ENCODE data around the gene SEPTIN6.
A peak's percentile ranks its signal among the peaks of the same experiment; 100 is the strongest.

The SEPTIN6 gene

DNA sequence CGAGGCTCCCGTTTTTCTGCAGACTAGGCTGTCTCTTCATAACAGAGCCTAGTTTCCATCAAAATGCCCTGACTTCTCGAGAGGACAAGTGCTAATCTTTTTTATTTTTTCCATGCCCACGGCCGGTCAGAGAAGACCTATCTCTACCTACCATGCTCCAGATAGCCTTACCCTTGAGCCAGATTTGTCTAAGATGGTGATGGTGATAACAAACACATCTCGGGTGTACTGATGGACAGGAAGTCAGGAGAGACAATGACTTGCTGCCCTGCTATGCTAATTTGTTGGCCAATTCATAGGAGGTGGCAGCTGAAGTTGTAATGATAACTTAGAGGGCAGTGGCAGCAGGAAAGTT lies 44.6 kb downstream of the SEPTIN6 start:
- H3K79me2 ChIP-seq (ENCODE audit: low read length): peaks cover 23% of the 10 kb centered on the region
- peaks cover 59% of the 10 kb centered on the region for H3K36me3 ChIP-seq (replicated peaks; ENCODE audit: low read depth, low read length)
- peak overlapping the region; percentile 35; the same call in 1 of the 2 replicates for H3K4me3 ChIP-seq (ENCODE audit: low read length)
- H3K9me3 ChIP-seq (ENCODE audit: insufficient read depth, low read length): no peaks in the 10 kb centered on the region
- H3K4me2 ChIP-seq (ENCODE audit: low read length): peak overlapping the region; percentile 60
- H3K27me3 ChIP-seq (ENCODE audit: low read depth, low read length): no peaks in the 10 kb centered on the region
- peak overlapping the region; percentile 60 for H3K9ac ChIP-seq (ENCODE audit: low read length)
- TF ChIP-seq EZH2phosphoT487 (IDR thresholded peaks at IDR 0.05; ENCODE audit: low read depth): no peak
- TF ChIP-seq, protein P1, sequence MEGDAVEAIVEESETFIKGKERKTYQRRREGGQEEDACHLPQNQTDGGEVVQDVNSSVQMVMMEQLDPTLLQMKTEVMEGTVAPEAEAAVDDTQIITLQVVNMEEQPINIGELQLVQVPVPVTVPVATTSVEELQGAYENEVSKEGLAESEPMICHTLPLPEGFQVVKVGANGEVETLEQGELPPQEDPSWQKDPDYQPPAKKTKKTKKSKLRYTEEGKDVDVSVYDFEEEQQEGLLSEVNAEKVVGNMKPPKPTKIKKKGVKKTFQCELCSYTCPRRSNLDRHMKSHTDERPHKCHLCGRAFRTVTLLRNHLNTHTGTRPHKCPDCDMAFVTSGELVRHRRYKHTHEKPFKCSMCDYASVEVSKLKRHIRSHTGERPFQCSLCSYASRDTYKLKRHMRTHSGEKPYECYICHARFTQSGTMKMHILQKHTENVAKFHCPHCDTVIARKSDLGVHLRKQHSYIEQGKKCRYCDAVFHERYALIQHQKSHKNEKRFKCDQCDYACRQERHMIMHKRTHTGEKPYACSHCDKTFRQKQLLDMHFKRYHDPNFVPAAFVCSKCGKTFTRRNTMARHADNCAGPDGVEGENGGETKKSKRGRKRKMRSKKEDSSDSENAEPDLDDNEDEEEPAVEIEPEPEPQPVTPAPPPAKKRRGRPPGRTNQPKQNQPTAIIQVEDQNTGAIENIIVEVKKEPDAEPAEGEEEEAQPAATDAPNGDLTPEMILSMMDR (IDR thresholded peaks at IDR 0.05; ENCODE audit: low read depth, low read length): no peak
- peaks cover 52% of the 10 kb centered on the region for H3K4me1 ChIP-seq (ENCODE audit: low read length)
- H3K27ac ChIP-seq (ENCODE audit: low read length): peak overlapping the region; percentile 99
- no peaks in the 10 kb centered on the region; the same call in 1 of the 2 replicates for H4K20me1 ChIP-seq (ENCODE audit: insufficient read depth, low read length)
- H2AFZ ChIP-seq (ENCODE audit: low read depth, low read length): no peak overlapping the region

- Histone ChIP-seq H3K79me2 (ENCODE audit: low read length) (peaks cover 23% of the 10 kb centered on the region), H3K9me3 (ENCODE audit: insufficient read depth, low read length) (no peaks in the 10 kb centered on the region), H3K27me3 (ENCODE audit: low read depth, low read length) (no peaks in the 10 kb centered on the region), H3K4me1 (ENCODE audit: low read length) (peaks cover 52% of the 10 kb centered on the region), H3K9ac (ENCODE audit: low read length) (peak overlapping the region; percentile 60), H3K4me3 (ENCODE audit: low read length) (peak overlapping the region; percentile 35; the same call in 1 of the 2 replicates), H3K4me2 (ENCODE audit: low read length) (peak overlapping the region; percentile 60), H3K27ac (ENCODE audit: low read length) (peak overlapping the region; percentile 99), H4K20me1 (ENCODE audit: insufficient read depth, low read length) (no peaks in the 10 kb centered on the region; the same call in 1 of the 2 replicates), H2AFZ (ENCODE audit: low read depth, low read length) (no peak overlapping the region), H3K36me3 (replicated peaks; ENCODE audit: low read depth, low read length) (peaks cover 59% of the 10 kb centered on the region)
- TF ChIP-seq EZH2phosphoT487 (IDR thresholded peaks at IDR 0.05; ENCODE audit: low read depth): no peak
- TF ChIP-seq, protein P1 (IDR thresholded peaks at IDR 0.05; ENCODE audit: low read depth, low read length): no peak
These were observed 45.2 kb downstream of the SEPTIN6 start for GRCh38 chrX:119647552-119648420.

DNA sequence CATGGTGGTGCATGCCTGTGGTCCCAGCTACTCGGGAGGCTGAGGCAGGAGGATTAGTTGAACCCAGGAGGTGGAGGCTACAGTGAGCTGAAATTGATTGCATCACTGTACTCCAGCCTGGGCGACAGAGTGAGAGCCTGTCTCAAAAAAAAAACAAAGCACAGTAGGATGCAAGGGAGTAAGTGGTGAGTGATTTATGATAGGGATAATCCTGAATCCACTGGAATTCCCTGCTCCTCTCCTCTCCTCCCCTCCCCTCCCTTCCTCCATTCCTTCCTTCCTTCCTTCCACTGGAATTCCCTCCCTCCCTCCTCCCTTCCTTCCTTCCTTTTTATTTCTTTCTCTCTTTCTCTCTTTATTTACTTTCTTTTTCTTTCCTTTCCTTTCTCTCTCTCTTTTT lies 45.9 kb downstream of the SEPTIN6 start:
- Histone ChIP-seq H3K4me2 (ENCODE audit: low read length) (peak overlapping the region; percentile 51), H2AFZ (ENCODE audit: low read depth, low read length) (no peak overlapping the region), H3K4me3 (ENCODE audit: low read length) (peak overlapping the region; percentile 34; the same call in 1 of the 2 replicates), H4K20me1 (ENCODE audit: insufficient read depth, low read length) (no peaks in the 10 kb centered on the region; the same call in 1 of the 2 replicates), H3K27ac (ENCODE audit: low read length) (peak overlapping the region; percentile 99), H3K4me1 (ENCODE audit: low read length) (peaks cover 52% of the 10 kb centered on the region), H3K79me2 (ENCODE audit: low read length) (peaks cover 23% of the 10 kb centered on the region), H3K36me3 (replicated peaks; ENCODE audit: low read depth, low read length) (peaks cover 57% of the 10 kb centered on the region), H3K9ac (ENCODE audit: low read length) (peak overlapping the region; percentile 34; the same call in 1 of the 2 replicates), H3K27me3 (ENCODE audit: low read depth, low read length) (no peaks in the 10 kb centered on the region), H3K9me3 (ENCODE audit: insufficient read depth, low read length) (no peaks in the 10 kb centered on the region)
- TF ChIP-seq, protein P1 (IDR thresholded peaks at IDR 0.05; ENCODE audit: low read depth, low read length): no peak
- TF ChIP-seq EZH2phosphoT487 (IDR thresholded peaks at IDR 0.05; ENCODE audit: low read depth): no peak

GRCh38 chrX:119646515-119646914 lies 46.5 kb downstream of the SEPTIN6 start:
- H3K36me3 ChIP-seq (replicated peaks; ENCODE audit: low read depth, low read length): peaks cover 60% of the 10 kb centered on the region
- H3K27ac ChIP-seq (ENCODE audit: low read length): peak overlapping the region; percentile 99
- no peaks in the 10 kb centered on the region; the same call in 1 of the 2 replicates for H4K20me1 ChIP-seq (ENCODE audit: insufficient read depth, low read length)
- peaks cover 23% of the 10 kb centered on the region for H3K79me2 ChIP-seq (ENCODE audit: low read length)
- no peaks in the 10 kb centered on the region for H3K9me3 ChIP-seq (ENCODE audit: insufficient read depth, low read length)
- H3K9ac ChIP-seq (ENCODE audit: low read length): peak overlapping the region; percentile 34; the same call in 1 of the 2 replicates
- H3K4me2 ChIP-seq (ENCODE audit: low read length): peak overlapping the region; percentile 51
- H3K4me3 ChIP-seq (ENCODE audit: low read length): peak overlapping the region; percentile 14; the same call in 1 of the 2 replicates
- H3K27me3 ChIP-seq (ENCODE audit: low read depth, low read length): no peaks in the 10 kb centered on the region
- H3K4me1 ChIP-seq (ENCODE audit: low read length): peaks cover 54% of the 10 kb centered on the region
- H2AFZ ChIP-seq (ENCODE audit: low read depth, low read length): no peak overlapping the region
- TF ChIP-seq, protein P1 (IDR thresholded peaks at IDR 0.05; ENCODE audit: low read depth, low read length): no peak
- no peak for TF ChIP-seq EZH2phosphoT487 (IDR thresholded peaks at IDR 0.05; ENCODE audit: low read depth)

Data from OCI-LY3 (cell line).